ENCODE data around the gene CTXND2. TPM values are rescaled to one million over a fixed set of nuclear protein-coding genes. Genes with fewer than 3 reads are reported as not detected.
"Not testable (repeated sequence)": the region's sequence is repeated elsewhere in the genome, so short reads cannot be mapped to it uniquely, and the experiment has no call there.

Gene CTXND2
- total and polyA plus RNA-seq, 3 donors from 2014 or later, result 0.26 to 1.0 (median 0.31) TPM

DNA sequence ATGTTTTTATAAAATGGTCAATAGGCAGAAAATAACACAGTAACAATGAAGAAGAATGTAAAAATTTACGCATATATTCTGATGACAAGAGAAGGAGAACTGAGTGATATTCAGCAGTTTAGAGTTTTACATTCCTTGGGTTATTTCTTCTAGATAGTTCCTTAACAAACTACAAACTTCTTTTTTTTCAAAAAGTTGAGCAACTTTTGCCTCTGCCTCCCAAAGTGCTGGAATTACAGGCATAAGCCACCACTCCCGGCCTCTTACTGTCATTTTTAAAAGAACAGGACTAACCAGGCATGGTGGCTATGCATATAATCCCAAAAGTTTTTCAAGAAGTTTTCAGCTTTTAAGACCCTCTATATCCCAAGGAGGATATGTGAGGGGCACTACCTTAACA, 43.5 kb upstream of the CTXND2 start:
- no peak for TF ChIP-seq POLR2A (IDR thresholded peaks at IDR 0.05)
- TF ChIP-seq, protein P1, sequence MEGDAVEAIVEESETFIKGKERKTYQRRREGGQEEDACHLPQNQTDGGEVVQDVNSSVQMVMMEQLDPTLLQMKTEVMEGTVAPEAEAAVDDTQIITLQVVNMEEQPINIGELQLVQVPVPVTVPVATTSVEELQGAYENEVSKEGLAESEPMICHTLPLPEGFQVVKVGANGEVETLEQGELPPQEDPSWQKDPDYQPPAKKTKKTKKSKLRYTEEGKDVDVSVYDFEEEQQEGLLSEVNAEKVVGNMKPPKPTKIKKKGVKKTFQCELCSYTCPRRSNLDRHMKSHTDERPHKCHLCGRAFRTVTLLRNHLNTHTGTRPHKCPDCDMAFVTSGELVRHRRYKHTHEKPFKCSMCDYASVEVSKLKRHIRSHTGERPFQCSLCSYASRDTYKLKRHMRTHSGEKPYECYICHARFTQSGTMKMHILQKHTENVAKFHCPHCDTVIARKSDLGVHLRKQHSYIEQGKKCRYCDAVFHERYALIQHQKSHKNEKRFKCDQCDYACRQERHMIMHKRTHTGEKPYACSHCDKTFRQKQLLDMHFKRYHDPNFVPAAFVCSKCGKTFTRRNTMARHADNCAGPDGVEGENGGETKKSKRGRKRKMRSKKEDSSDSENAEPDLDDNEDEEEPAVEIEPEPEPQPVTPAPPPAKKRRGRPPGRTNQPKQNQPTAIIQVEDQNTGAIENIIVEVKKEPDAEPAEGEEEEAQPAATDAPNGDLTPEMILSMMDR (IDR thresholded peaks at IDR 0.05), result no peak
- Histone ChIP-seq H3K27ac (no peak overlapping the region), H3K4me3 (no peak overlapping the region), H3K4me1 (peaks cover 27% of the 10 kb centered on the region), H3K36me3 (ENCODE audit: low read depth, missing control alignments) (no peaks in the 10 kb centered on the region), H3K27me3 (no peaks in the 10 kb centered on the region), H3K9me3 (no peaks in the 10 kb centered on the region)
- 86 to 89% methylated on average over 2 of the region's 2 CpGs for WGBS, 2 donors
- intact Hi-C loops (cut with DNase I; ENCODE audit: low total_unique reads), result no loop called here
- no peak for DNase-seq

DNA sequence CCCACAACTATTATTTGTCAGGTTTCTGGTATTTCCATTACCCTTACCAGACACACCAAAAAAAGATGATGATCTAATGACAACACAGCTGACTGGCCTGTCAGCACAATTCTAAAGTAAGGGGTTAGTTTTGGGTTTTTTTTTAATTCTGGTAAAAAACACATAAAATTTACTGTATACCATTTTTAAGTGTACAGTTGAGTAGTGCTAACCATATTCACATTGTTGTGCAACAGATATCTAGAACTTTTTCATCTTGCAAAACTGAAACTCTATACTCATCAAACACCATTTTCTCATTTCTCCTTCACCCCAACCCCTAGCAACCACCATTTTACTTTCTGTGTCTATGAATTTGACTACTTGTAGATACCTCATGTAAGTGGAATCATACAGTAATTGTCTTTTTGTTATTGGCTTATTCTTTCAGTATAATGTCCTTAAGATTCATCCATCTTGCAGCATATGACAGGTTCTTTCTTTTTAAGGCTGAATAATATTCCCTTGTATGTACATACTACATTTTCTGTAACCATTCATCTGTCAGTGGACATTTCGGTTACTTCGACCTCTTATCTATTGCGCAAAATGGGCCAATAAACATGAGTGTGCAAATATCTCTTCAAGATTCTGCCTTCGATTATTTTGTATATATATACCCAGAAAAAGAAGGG, 40.3 kb upstream of the CTXND2 start:
- WGBS, 2 donors, result 92 to 98% methylated on average over 4 of the region's 4 CpGs
- H3K27ac ChIP-seq, result no peak overlapping the region
- intact Hi-C loops (cut with DNase I; ENCODE audit: low total_unique reads), result no loop called here
- no peak overlapping the region for H3K4me3 ChIP-seq
- H3K9me3 ChIP-seq, result no peaks in the 10 kb centered on the region
- DNase-seq, result no peak
- TF ChIP-seq, protein P1 (IDR thresholded peaks at IDR 0.05), result no peak
- TF ChIP-seq POLR2A (IDR thresholded peaks at IDR 0.05), result no peak
- no peaks in the 10 kb centered on the region for H3K27me3 ChIP-seq
- peaks cover 26% of the 10 kb centered on the region for H3K4me1 ChIP-seq
- no peaks in the 10 kb centered on the region for H3K36me3 ChIP-seq (ENCODE audit: low read depth, missing control alignments)

GRCh38 chr1:150850801-150851362, 36.1 kb upstream of the CTXND2 start:
- H3K27me3 ChIP-seq; H3K36me3 ChIP-seq (ENCODE audit: low read depth, missing control alignments); H3K27ac ChIP-seq; DNase-seq; intact Hi-C loops (cut with DNase I; ENCODE audit: low total_unique reads); H3K4me3 ChIP-seq; H3K9me3 ChIP-seq: not testable (repeated sequence)
- WGBS, 2 donors, result 94 to 100% methylated on average over 2 to 41 of the region's 49 CpGs
- peaks cover 12% of the 10 kb centered on the region for H3K4me1 ChIP-seq

DNA sequence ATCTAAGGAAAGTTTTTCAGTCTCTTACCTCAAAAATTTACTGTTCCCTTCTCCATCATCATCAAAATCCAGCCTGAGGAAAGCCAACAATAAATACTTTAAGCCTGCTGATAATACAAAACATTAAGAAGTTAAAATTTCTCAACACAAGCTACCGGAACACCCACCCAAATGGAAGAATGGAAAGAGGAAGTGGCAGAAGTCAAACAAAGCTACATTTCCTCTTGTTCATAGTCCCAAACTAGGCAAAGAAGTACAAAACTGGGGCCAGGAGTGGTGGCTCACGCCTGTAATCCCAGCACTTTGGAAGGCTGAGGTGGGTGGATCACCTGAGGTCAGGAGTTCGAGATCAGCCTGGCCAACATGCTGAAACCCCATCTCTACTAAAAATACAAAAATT, 34.2 kb upstream of the CTXND2 start:
- intact Hi-C loops (cut with DNase I; ENCODE audit: low total_unique reads); H3K36me3 ChIP-seq (ENCODE audit: low read depth, missing control alignments); DNase-seq: not testable (repeated sequence)

DNA sequence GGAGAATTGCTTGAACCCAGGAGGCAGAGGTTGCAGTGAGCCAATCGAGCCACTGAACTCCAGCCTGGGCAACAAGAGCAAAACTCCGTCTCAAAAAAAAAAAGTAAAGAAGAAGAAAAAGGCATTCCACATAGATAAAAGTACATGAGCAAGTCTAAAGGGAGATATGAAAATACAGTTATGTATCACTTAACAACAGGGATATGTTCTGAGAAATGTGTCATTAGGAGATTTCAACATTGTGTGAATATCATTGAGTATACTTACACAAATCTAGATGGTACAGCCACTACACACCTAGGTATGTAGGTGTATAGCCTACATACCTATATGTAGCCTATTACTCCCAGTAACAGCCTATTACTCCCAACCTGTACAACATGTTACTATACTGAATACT, 23.2 kb upstream of the CTXND2 start:
- no peaks in the 10 kb centered on the region for H3K4me1 ChIP-seq
- TF ChIP-seq, protein P1 (IDR thresholded peaks at IDR 0.05), result no peak
- TF ChIP-seq POLR2A (IDR thresholded peaks at IDR 0.05), result no peak
- DNase-seq, result no peak
- H3K27ac ChIP-seq, result no peak overlapping the region
- no peak overlapping the region for H3K4me3 ChIP-seq
- H3K36me3 ChIP-seq (ENCODE audit: low read depth, missing control alignments), result no peaks in the 10 kb centered on the region
- 80 to 92% methylated on average over 2 of the region's 2 CpGs for WGBS, 2 donors
- intact Hi-C loops (cut with DNase I; ENCODE audit: low total_unique reads), result no loop called here
- H3K27me3 ChIP-seq, result no peaks in the 10 kb centered on the region
- no peaks in the 10 kb centered on the region for H3K9me3 ChIP-seq

More for the DNA sequence above, 34.2 kb upstream of the CTXND2 start:
- not testable (repeated sequence) for H3K9me3 ChIP-seq, H3K4me1 ChIP-seq, H3K4me3 ChIP-seq, H3K27me3 ChIP-seq
- 85 to 94% methylated on average over 3 of the region's 3 CpGs for WGBS, 2 donors
- H3K27ac ChIP-seq, result peak overlapping the region in 1 of 2 donors; percentile 44

DNA sequence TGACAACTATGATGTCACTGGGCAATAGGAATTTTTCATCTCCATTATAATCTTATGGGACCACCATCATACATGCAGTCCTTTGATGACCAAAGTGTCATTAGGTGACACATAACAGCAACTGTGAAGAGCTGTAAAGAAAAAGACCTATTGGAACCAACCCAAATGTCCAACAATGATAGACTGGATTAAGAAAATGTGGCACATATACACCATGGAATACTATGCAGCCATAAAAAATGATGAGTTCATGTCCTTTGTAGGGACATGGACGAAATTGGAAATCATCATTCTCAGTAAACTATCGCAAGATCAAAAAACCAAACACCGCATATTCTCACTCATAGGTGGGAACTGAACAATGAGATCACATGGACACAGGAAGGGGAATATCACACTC, 22.7 kb upstream of the CTXND2 start:
- intact Hi-C loops (cut with DNase I; ENCODE audit: low total_unique reads); H3K9me3 ChIP-seq; DNase-seq; H3K27me3 ChIP-seq; H3K36me3 ChIP-seq (ENCODE audit: low read depth, missing control alignments); H3K27ac ChIP-seq; H3K4me3 ChIP-seq; H3K4me1 ChIP-seq: not testable (repeated sequence)
- WGBS, 2 donors, result 92% methylated on average over 3 of the region's 3 CpGs; no CpG with 5 or more reads in 1 of the 2 donors
